SK-N-SH treated with all-trans-retinoic acid at 6 μM for 48 hours (cell line): ENCODE results near the gene HERC2.
"Not testable (repeated sequence)": the region's sequence is repeated elsewhere in the genome, so short reads cannot be mapped to it uniquely, and the experiment has no call there.

Experiments
- ARNTL ChIP-seq: fragments of 450-650 bp; formaldehyde crosslinking; IDR thresholded peaks from 2 replicates; pipeline ENCODE4 v1.5.0; 2020; ENCODE audit warnings: low read depth, mild to moderate bottlenecking, moderate library complexity, borderline replicate concordance
- BACH2 ChIP-seq: fragments of 250-450 bp; sonication (Bioruptor Pico); IDR thresholded peaks from 2 replicates; pipeline ENCODE4 v1.9.0; 2021; ENCODE audit warnings: mild to moderate bottlenecking, borderline replicate concordance
- ISL1 ChIP-seq: fragments of 250-450 bp; sonication (Bioruptor Pico); IDR thresholded peaks from 2 replicates; pipeline ENCODE4 v2.1.2; 2022; ENCODE audit warnings: mild to moderate bottlenecking, moderate library complexity
- TOX ChIP-seq: fragments of 250-450 bp; sonication (Bioruptor Pico); IDR thresholded peaks from 2 replicates; pipeline ENCODE4 v1.8.0; 2021; ENCODE audit warnings: mild to moderate bottlenecking, moderate library complexity, borderline replicate concordance
- ZC3H10 ChIP-seq: fragments of 250-450 bp; sonication (Bioruptor Pico); IDR thresholded peaks from 2 replicates; pipeline ENCODE4 v1.5.1; 2021; ENCODE audit warnings: mild to moderate bottlenecking, moderate library complexity
- ZFP3 ChIP-seq: fragments of 250-450 bp; sonication (Bioruptor Pico); IDR thresholded peaks from 2 replicates; pipeline ENCODE4 v1.5.0; 2020; ENCODE audit warnings: mild to moderate bottlenecking, moderate library complexity
- ZNF70 ChIP-seq: fragments of 450-650 bp; formaldehyde crosslinking; IDR thresholded peaks from 2 replicates; pipeline ENCODE4 v1.5.0; 2020; ENCODE audit warnings: mild to moderate bottlenecking, moderate library complexity
- TF ChIP-seq, protein P1 (sequence below): fragments of 250-450 bp; sonication (Bioruptor Pico); IDR thresholded peaks from 2 replicates; pipeline ENCODE4 v1.5.1; 2020; ENCODE audit warnings: low read depth, mild to moderate bottlenecking, moderate library complexity

DNA sequence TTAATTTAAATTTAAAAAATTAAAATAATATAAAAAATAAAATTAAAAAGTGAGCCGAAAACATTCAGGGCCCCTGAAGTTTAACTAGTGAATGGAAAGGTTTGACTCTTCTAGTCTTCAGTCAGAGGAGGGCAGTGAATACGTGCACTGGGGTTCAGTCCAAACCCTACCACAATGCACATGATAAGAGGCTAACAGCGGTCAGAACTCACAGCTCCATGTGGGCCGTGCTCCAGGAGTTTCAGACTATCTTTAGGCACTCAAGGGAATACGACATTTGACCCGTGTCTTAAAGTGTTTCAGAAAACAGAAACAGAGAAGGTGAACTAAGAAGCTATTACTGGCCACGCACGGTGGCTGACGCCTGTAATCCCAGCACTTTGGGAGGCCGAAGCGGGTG is 11.5 kb downstream of the HERC2 start:
- not testable (repeated sequence) for TF ChIP-seq BACH2 (CRISPR knock-in tag); ZFP3 (CRISPR knock-in tag); TOX (CRISPR knock-in tag); ZC3H10 (CRISPR knock-in tag); ISL1 (CRISPR knock-in tag); ARNTL (CRISPR knock-in tag); ZNF70
- TF ChIP-seq, protein P1, sequence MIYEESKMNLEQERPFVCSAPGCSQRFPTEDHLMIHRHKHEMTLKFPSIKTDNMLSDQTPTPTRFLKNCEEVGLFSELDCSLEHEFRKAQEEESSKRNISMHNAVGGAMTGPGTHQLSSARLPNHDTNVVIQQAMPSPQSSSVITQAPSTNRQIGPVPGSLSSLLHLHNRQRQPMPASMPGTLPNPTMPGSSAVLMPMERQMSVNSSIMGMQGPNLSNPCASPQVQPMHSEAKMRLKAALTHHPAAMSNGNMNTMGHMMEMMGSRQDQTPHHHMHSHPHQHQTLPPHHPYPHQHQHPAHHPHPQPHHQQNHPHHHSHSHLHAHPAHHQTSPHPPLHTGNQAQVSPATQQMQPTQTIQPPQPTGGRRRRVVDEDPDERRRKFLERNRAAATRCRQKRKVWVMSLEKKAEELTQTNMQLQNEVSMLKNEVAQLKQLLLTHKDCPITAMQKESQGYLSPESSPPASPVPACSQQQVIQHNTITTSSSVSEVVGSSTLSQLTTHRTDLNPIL, result not testable (repeated sequence)
